ENCODE data around the gene FOXP1. TPM values are rescaled to one million over a fixed set of nuclear protein-coding genes. Genes with fewer than 3 reads are reported as not detected.

The FOXP1 gene
- total and polyA plus RNA-seq, 2 donors from 2014 or later = 6.7 to 87.2 TPM

DNA sequence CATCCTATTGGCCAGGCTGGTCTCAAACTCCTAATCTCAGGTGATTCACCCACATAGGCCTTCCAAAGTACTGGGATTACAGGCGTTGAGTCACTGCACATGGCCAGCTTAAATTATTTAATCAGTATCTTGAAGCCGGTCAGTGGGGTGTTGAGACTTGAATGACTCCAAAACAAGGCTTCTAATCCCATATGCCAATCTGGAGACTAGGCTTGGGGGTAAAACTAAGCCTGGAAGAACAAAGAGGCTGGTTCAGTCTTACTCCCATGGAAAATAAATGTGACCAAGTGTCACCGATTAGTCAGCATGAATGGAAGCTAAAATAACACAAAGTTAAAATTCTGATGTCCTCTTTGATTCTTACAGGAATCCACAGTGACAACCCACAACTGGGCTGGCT is 509.1 kb downstream of the FOXP1 start:
- no peak for FAIRE-seq
- H3K4me1 ChIP-seq (ENCODE audit: control insufficient read depth in 2 of 3, insufficient read depth in 2 of 3, low read depth in 1 of 3, low read length in 3 of 3) = peaks cover 0 to 2% (median 0%) of the 10 kb centered on the region in 3 donors
- H3K9me3 ChIP-seq (ENCODE audit: control insufficient read depth in 2 of 3, insufficient read depth in 1 of 3, low read length in 3 of 3) = no peaks in the 10 kb centered on the region
- H3K27ac ChIP-seq (ENCODE audit: low read depth in 2 of 2, low read length in 2 of 2) = no peak overlapping the region
- H3K36me3 ChIP-seq (ENCODE audit: control insufficient read depth in 2 of 3, insufficient read depth in 3 of 3, low read length in 3 of 3) = no peaks in the 10 kb centered on the region
- DNase-seq = no peak
- H3K27me3 ChIP-seq (ENCODE audit: control insufficient read depth, insufficient read depth, low read length) = no peaks in the 10 kb centered on the region
- intact Hi-C loops (cut with DNase I) = no loop called here
- TF ChIP-seq, protein P1, sequence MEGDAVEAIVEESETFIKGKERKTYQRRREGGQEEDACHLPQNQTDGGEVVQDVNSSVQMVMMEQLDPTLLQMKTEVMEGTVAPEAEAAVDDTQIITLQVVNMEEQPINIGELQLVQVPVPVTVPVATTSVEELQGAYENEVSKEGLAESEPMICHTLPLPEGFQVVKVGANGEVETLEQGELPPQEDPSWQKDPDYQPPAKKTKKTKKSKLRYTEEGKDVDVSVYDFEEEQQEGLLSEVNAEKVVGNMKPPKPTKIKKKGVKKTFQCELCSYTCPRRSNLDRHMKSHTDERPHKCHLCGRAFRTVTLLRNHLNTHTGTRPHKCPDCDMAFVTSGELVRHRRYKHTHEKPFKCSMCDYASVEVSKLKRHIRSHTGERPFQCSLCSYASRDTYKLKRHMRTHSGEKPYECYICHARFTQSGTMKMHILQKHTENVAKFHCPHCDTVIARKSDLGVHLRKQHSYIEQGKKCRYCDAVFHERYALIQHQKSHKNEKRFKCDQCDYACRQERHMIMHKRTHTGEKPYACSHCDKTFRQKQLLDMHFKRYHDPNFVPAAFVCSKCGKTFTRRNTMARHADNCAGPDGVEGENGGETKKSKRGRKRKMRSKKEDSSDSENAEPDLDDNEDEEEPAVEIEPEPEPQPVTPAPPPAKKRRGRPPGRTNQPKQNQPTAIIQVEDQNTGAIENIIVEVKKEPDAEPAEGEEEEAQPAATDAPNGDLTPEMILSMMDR (IDR thresholded peaks at IDR 0.05; ENCODE audit: borderline replicate concordance, extremely low read depth, insufficient read depth) = no peak
- no peak overlapping the region for H3K9ac ChIP-seq (ENCODE audit: low read length in 3 of 3)
- H3K4me3 ChIP-seq (ENCODE audit: low read length in 3 of 3) = no peak overlapping the region

DNA sequence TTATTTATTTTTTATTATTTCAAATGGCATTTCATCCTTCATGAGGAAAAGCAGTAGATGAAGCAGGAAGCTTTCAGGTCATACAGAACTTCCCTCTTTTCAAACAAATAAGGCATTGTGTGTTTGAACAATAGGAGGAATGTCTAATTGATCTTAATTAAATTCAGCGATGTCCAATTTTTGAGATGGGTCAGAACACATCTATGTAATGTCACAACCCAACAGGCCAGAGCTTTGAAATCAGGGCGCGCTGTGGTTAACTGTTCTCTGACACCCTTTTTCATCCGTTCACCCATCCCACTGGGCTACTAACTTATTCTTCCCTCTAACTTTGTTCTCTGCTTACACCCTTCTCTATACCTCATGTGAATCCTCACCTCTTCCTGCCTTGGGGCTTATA is 510.5 kb downstream of the FOXP1 start:
- H3K9ac ChIP-seq (ENCODE audit: low read length in 3 of 3) = no peak overlapping the region
- FAIRE-seq = no peak

DNA sequence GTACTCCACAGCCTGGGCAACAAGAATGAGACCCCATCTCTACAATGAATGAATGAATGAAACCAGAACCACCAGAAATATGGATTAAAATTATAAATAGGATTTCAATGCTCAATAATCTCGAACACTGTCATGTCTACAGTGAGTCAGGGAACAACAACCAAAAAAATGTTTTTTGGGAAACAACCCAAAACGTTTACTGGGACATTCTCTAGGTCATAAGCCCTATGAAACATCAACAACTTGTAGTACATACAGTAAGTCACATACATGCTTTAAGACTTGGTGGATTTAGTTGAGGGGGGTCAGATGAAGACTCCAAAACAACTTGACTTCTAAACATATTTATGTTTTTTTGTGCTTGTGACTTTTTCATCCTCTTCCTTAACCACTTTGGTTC is 511.2 kb downstream of the FOXP1 start:
- Histone ChIP-seq H3K27ac (ENCODE audit: low read depth in 2 of 2, low read length in 2 of 2) (no peak overlapping the region), H3K36me3 (ENCODE audit: control insufficient read depth in 2 of 3, insufficient read depth in 3 of 3, low read length in 3 of 3) (no peaks in the 10 kb centered on the region), H3K9me3 (ENCODE audit: control insufficient read depth in 2 of 3, insufficient read depth in 1 of 3, low read length in 3 of 3) (no peaks in the 10 kb centered on the region), H3K4me3 (ENCODE audit: low read length in 3 of 3) (no peak overlapping the region), H3K9ac (ENCODE audit: low read length in 3 of 3) (no peak overlapping the region), H3K4me1 (ENCODE audit: control insufficient read depth in 2 of 3, insufficient read depth in 2 of 3, low read depth in 1 of 3, low read length in 3 of 3) (peaks cover 0 to 2% (median 0%) of the 10 kb centered on the region in 3 donors), H3K27me3 (ENCODE audit: control insufficient read depth, insufficient read depth, low read length) (no peaks in the 10 kb centered on the region)
- FAIRE-seq (no peak), DNase-seq (no peak)
- TF ChIP-seq, protein P1 (IDR thresholded peaks at IDR 0.05; ENCODE audit: borderline replicate concordance, extremely low read depth, insufficient read depth) = no peak
- intact Hi-C loops (cut with DNase I) = no loop called here

More for the DNA sequence above, 510.5 kb downstream of the FOXP1 start:
- H3K36me3 ChIP-seq (ENCODE audit: control insufficient read depth in 2 of 3, insufficient read depth in 3 of 3, low read length in 3 of 3) = no peaks in the 10 kb centered on the region
- no peak for DNase-seq
- no peaks in the 10 kb centered on the region for H3K27me3 ChIP-seq (ENCODE audit: control insufficient read depth, insufficient read depth, low read length)
- H3K4me1 ChIP-seq (ENCODE audit: control insufficient read depth in 2 of 3, insufficient read depth in 2 of 3, low read depth in 1 of 3, low read length in 3 of 3) = peaks cover 0 to 2% (median 0%) of the 10 kb centered on the region in 3 donors
- intact Hi-C loops (cut with DNase I) = no loop called here
- TF ChIP-seq, protein P1 (IDR thresholded peaks at IDR 0.05; ENCODE audit: borderline replicate concordance, extremely low read depth, insufficient read depth) = no peak
- H3K27ac ChIP-seq (ENCODE audit: low read depth in 2 of 2, low read length in 2 of 2) = no peak overlapping the region
- H3K9me3 ChIP-seq (ENCODE audit: control insufficient read depth in 2 of 3, insufficient read depth in 1 of 3, low read length in 3 of 3) = no peaks in the 10 kb centered on the region
- no peak overlapping the region for H3K4me3 ChIP-seq (ENCODE audit: low read length in 3 of 3)
